K562 (cell line): Measurements from ENCODE around the gene CLCNKB. TPM values are rescaled to one million over a fixed set of nuclear protein-coding genes. Genes with fewer than 3 reads are reported as not detected.

Experiments used
- CBX1 ChIP-seq: sonication (generic); IDR thresholded peaks from 2 replicates; pipeline ENCODE4 v1.6.1; 2016; ENCODE audit warnings: antibody characterized with exemption, low read depth, mild to moderate bottlenecking
- EGR1 ChIP-seq: fragments of 450-650 bp; conservative IDR thresholded peaks from 2 replicates; pipeline ENCODE4 v1.6.1; 2017; ENCODE audit warnings: mild to moderate bottlenecking
- ESRRA ChIP-seq: fragments of 450-650 bp; IDR thresholded peaks from 2 replicates; pipeline ENCODE4 v1.6.1; 2014; ENCODE audit warnings: low read depth, mild to moderate bottlenecking, moderate library complexity, borderline replicate concordance
- GABPA ChIP-seq: fragments of 200-800 bp; sonication (Bioruptor generic); conservative IDR thresholded peaks from 2 replicates; pipeline ENCODE4 v1.6.1; 2016; ENCODE audit warnings: low read depth, missing genetic modification characterization, missing compliant biosample characterization
- GATAD2B ChIP-seq: fragments of 450-650 bp; IDR thresholded peaks from 2 replicates; pipeline ENCODE4 v1.6.1; 2017; ENCODE audit warnings: mild to moderate bottlenecking, borderline replicate concordance
- JUN ChIP-seq, 2 experiments: sonication (generic) in 1 of 2; formaldehyde crosslinking in 1 of 2; IDR thresholded peaks; 2 replicates each; pipeline versions ENCODE4 v1.6.1 to v1.8.0; 2012 to 2022; ENCODE audit warnings: borderline replicate concordance in 2 of 2, mild to moderate bottlenecking in 2 of 2, improper control_type of control experiment in 1 of 2, low read depth in 1 of 2, low read length in 1 of 2, missing genetic modification reagents in 1 of 2
- KAT7 ChIP-seq: sonication (generic); formaldehyde crosslinking; IDR thresholded peaks from 2 replicates; pipeline ENCODE4 v1.8.0; 2022; ENCODE audit warnings: missing genetic modification reagents, mild to moderate bottlenecking, borderline replicate concordance
- KDM5B ChIP-seq: fragments of 200-600 bp; sonication (generic); IDR thresholded peaks from 2 replicates; pipeline ENCODE4 v1.6.1; 2012; ENCODE audit warnings: low read depth, mild to moderate bottlenecking, moderate library complexity, low read length, control low read depth, inconsistent platforms; ENCODE audit not compliant: insufficient replicate concordance
- NEUROD1 ChIP-seq: fragments of 150-350 bp; IDR thresholded peaks from 2 replicates; pipeline ENCODE4 v1.6.1; 2014; ENCODE audit warnings: borderline replicate concordance, low read length, low read depth; ENCODE audit not compliant: partially characterized antibody
- NFIC ChIP-seq: fragments of 450-650 bp; IDR thresholded peaks from 2 replicates; pipeline ENCODE4 v1.6.1; 2017; ENCODE audit warnings: mild to moderate bottlenecking, inconsistent platforms
- NUFIP1 ChIP-seq: fragments of 450-650 bp; IDR thresholded peaks from 2 replicates; pipeline ENCODE4 v1.6.1; 2018; ENCODE audit not compliant: partially characterized antibody
- PHF20 ChIP-seq: fragments of 450-650 bp; IDR thresholded peaks from 2 replicates; pipeline ENCODE4 v1.6.1; 2018; ENCODE audit not compliant: partially characterized antibody
- PHF8 ChIP-seq: fragments of 200-600 bp; sonication (generic); IDR thresholded peaks from 2 replicates; pipeline ENCODE4 v1.6.1; 2012; ENCODE audit warnings: mixed run types, mild to moderate bottlenecking, inconsistent platforms, low read length, moderate library complexity, borderline replicate concordance
- POLR2G ChIP-seq: fragments of 200-400 bp; formaldehyde crosslinking; IDR thresholded peaks from 2 replicates; pipeline ENCODE4 v1.6.1; 2017; ENCODE audit warnings: low read depth, mild to moderate bottlenecking, antibody characterized with exemption, low read length, moderate library complexity
- RAD21 ChIP-seq, 2 experiments: fragments of 250-450 bp in 1 of 2; fragments of 450-650 bp in 1 of 2; sonication (Bioruptor Pico) in 1 of 2; formaldehyde crosslinking in 1 of 2; IDR thresholded peaks in 1 of 2; conservative IDR thresholded peaks in 1 of 2; 2 replicates each; pipeline versions ENCODE4 v1.4.0 to v1.8.0; 2020 to 2022; ENCODE audit warnings: mild to moderate bottlenecking in 2 of 2, moderate library complexity in 1 of 2
- RBM25 ChIP-seq: fragments of 200-400 bp; formaldehyde crosslinking; IDR thresholded peaks from 2 replicates; pipeline ENCODE4 v1.6.1; 2018; ENCODE audit warnings: low read length, low read depth, moderate library complexity; ENCODE audit not compliant: severe bottlenecking
- RUNX1 ChIP-seq: sonication (generic); IDR thresholded peaks from 2 replicates; pipeline ENCODE4 v1.6.1; 2016; ENCODE audit warnings: antibody characterized with exemption, low read depth
- SAP30 ChIP-seq: fragments of 200-600 bp; sonication (generic); IDR thresholded peaks from 2 replicates; pipeline ENCODE4 v1.6.1; 2012; ENCODE audit warnings: borderline replicate concordance, low read depth, mild to moderate bottlenecking, moderate library complexity, low read length, control low read depth, inconsistent platforms; ENCODE audit not compliant: insufficient read depth, poor library complexity, severe bottlenecking
- SMAD4 ChIP-seq: fragments of 250-450 bp; sonication (Bioruptor Pico); conservative IDR thresholded peaks from 2 replicates; pipeline ENCODE4 v1.8.0; 2021; ENCODE audit warnings: inconsistent platforms, mild to moderate bottlenecking, moderate library complexity
- SMARCE1 ChIP-seq: fragments of 450-650 bp; IDR thresholded peaks from 2 replicates; pipeline ENCODE4 v1.7.1; 2016; ENCODE audit warnings: mild to moderate bottlenecking
- TAF1 ChIP-seq: IDR thresholded peaks from 2 replicates; pipeline ENCODE4 v1.6.1; 2011; ENCODE audit warnings: mild to moderate bottlenecking, low read length, moderate library complexity; ENCODE audit not compliant: insufficient read depth, control insufficient read depth, severe bottlenecking; ENCODE audit errors: extremely low read depth
- TCF7L2 ChIP-seq: fragments of 150-350 bp; IDR thresholded peaks from 2 replicates; pipeline ENCODE4 v1.6.1; 2016; ENCODE audit warnings: low read depth, mild to moderate bottlenecking, low read length, moderate library complexity
- ZFP36 ChIP-seq: fragments of 150-350 bp; IDR thresholded peaks from 2 replicates; pipeline ENCODE4 v1.6.1; 2018; ENCODE audit warnings: low read length, low read depth; ENCODE audit not compliant: partially characterized antibody
- polyA plus RNA-seq, 8 experiments: library from polyadenylated mRNA; depleted of rRNA in 4 of 8; stranded (reverse) in 5 of 8; unstranded in 3 of 8; fragments of >200 nt; fragmentation: Nextera tagmentation in 2 of 8; fragmentation: Illumina TruSeq in 1 of 8; extraction: Ambion mirVana in 2 of 8; extraction: Trizol in 1 of 8; gene quantifications; 2 replicates each; pipeline versions ENCODE4 v1.2.1 to v1.2.3, GENCODE V29; 2011 to 2014; ENCODE audit warnings: inconsistent platforms in 1 of 8, missing spikeins in 1 of 8
- total RNA-seq, 7 experiments: library from RNA; depleted of rRNA in 6 of 7; stranded (reverse); fragments of >200 nt in 6 of 7; fragmentation: Illumina TruSeq in 2 of 7; extraction: Trizol in 2 of 7; gene quantifications; 2 replicates each; pipeline versions ENCODE4 v1.2.1 to v1.2.3, GENCODE V29; 2011 to 2021; ENCODE audit warnings: low replicate concordance in 1 of 7
- TF ChIP-seq, protein P1 (sequence below): sonication (generic); formaldehyde crosslinking; IDR thresholded peaks from 2 replicates; pipeline ENCODE4 v1.5.0; 2020; ENCODE audit warnings: missing genetic modification reagents
- TF ChIP-seq, protein P2 (sequence below): fragments of 200-400 bp; formaldehyde crosslinking; IDR thresholded peaks from 2 replicates; pipeline ENCODE4 v1.6.1; 2017; ENCODE audit warnings: mild to moderate bottlenecking, low read depth, low read length, moderate library complexity

CLCNKB gene
- total and polyA plus RNA-seq, 9 of the 15 experiments (the other 6 are each of a cell fraction or from before 2014, with no cell fraction given), result 0.08 to 1.7 (median 0.64) TPM

DNA sequence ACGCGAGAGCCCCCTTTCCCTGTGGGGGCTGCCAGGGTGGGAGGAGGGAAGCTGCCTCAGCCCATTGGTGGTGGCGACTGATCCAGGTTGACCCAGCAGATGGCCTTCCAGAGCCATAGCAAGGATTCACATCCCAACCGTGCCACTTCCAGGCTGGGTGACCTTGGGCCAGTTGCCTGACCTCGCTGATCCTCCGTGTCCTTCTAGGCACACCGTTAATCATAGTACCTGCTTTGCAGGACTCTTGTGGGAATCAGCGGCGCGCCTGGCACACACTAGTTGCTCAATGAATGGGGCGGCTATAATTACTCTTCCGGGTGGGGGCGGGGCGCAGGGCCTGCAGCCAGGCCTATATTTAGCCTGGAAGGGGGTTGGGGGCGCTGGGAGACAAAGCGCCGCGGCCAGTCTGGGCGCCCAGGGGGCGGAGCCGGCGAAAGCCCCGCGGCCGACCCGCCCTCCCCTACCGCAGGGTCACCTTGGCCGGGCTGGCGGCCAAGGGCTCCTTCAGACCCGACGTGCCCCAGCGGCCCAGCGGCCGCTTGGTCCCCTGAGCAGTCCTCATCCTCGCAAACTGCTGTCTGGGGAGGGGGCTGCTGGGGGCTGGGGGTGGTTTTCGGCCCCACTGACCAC, 30.9 kb upstream of the CLCNKB start (continued):
- peak; percentile 23 to 60; a peak in 3 of 4 replicates for TF ChIP-seq RAD21 (CRISPR knock-in tag; conservative IDR thresholded peaks at IDR 0.05 in 1 of 2, IDR thresholded peaks at IDR 0.05 in 1 of 2)
- TF ChIP-seq POLR2G, result peak; percentile 89
- 0 out of 2 replicates have a peak, but pooled peaks have one; percentile 54 for TF ChIP-seq GATAD2B
- peak; percentile 53 for TF ChIP-seq PHF20
- TF ChIP-seq CBX1, result peak; percentile 69; the same call in 1 of the 2 replicates
- 0 out of 2 replicates have a peak, but pooled peaks have one; percentile 7 for TF ChIP-seq JUN (IDR thresholded peaks at IDR 0.05; ENCODE audit: borderline replicate concordance, low read depth, low read length)
- no peak for TF ChIP-seq JUN (CRISPR knock-in tag; IDR thresholded peaks at IDR 0.05; ENCODE audit: borderline replicate concordance)
- TF ChIP-seq PHF8, result peak; percentile 52; the same call in 1 of the 2 replicates
- TF ChIP-seq, protein P1, sequence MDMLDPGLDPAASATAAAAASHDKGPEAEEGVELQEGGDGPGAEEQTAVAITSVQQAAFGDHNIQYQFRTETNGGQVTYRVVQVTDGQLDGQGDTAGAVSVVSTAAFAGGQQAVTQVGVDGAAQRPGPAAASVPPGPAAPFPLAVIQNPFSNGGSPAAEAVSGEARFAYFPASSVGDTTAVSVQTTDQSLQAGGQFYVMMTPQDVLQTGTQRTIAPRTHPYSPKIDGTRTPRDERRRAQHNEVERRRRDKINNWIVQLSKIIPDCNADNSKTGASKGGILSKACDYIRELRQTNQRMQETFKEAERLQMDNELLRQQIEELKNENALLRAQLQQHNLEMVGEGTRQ (CRISPR knock-in tag), result no peak
- peak; percentile 8; the same call in 1 of the 2 replicates for TF ChIP-seq SMARCE1
- TF ChIP-seq NUFIP1, result no peak
- peak; percentile 58 for TF ChIP-seq NEUROD1
- peak; percentile 70 for TF ChIP-seq RBM25
- TF ChIP-seq SAP30, result peak; percentile 36
- no peak for TF ChIP-seq KAT7
- peak; percentile 35 for TF ChIP-seq KDM5B
- TF ChIP-seq TAF1, result peak; percentile 31
- peak; percentile 30; the same call in 1 of the 2 replicates for TF ChIP-seq EGR1
- TF ChIP-seq SMAD4 (CRISPR knock-in tag), result peak; percentile 88
- TF ChIP-seq NFIC, result peak; percentile 70
- TF ChIP-seq ZFP36, result peak; percentile 85
- 0 out of 2 replicates have a peak, but pooled peaks have one; percentile 14 for TF ChIP-seq RUNX1
- TF ChIP-seq ESRRA, result peak; percentile 97
- TF ChIP-seq, protein P2, sequence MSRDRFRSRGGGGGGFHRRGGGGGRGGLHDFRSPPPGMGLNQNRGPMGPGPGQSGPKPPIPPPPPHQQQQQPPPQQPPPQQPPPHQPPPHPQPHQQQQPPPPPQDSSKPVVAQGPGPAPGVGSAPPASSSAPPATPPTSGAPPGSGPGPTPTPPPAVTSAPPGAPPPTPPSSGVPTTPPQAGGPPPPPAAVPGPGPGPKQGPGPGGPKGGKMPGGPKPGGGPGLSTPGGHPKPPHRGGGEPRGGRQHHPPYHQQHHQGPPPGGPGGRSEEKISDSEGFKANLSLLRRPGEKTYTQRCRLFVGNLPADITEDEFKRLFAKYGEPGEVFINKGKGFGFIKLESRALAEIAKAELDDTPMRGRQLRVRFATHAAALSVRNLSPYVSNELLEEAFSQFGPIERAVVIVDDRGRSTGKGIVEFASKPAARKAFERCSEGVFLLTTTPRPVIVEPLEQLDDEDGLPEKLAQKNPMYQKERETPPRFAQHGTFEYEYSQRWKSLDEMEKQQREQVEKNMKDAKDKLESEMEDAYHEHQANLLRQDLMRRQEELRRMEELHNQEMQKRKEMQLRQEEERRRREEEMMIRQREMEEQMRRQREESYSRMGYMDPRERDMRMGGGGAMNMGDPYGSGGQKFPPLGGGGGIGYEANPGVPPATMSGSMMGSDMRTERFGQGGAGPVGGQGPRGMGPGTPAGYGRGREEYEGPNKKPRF, result no peak
- peak; percentile 43; the same call in 1 of the 2 replicates for TF ChIP-seq GABPA
- no peak for TF ChIP-seq TCF7L2
